Left kidney (tissue), 2 donors: ENCODE data around the gene PRG2. TPM values are rescaled to one million over a fixed set of nuclear protein-coding genes. Genes with fewer than 3 reads are reported as not detected.

ENCODE experiments used
- DNase-seq: peaks from one replicate; pipeline ENCODE4 v3.0.0-alpha.2; 2013
- polyA plus RNA-seq: library from polyadenylated mRNA; unstranded; fragments of 120-200 nt; gene quantifications from one replicate; pipeline ENCODE4 v1.2.1, GENCODE V29; 2013; ENCODE audit not compliant: insufficient read length

PRG2 gene
- polyA plus RNA-seq, 1 donor, result 0.68 TPM

GRCh38 chr11:57397394-57397990 is 7.0 kb upstream of the PRG2 start:
- no peak for DNase-seq

DNA sequence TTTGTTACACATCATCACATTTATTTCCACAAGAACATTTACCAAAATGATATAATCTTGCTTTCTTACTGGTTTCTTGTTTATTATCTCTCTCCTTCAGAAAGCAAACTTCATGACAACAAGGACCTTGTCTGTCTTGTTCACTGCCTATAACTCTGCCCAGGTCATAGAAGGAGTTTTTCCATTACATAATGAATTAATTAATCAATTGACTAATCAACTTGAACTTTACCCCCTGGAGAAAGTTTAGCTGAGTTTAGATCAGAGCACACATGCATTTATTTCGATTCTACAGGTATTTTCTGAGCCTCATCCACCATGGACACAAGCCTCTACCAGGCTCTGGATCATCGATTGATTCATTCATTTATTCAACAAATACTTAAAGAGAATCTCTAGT is 6.3 kb upstream of the PRG2 start:
- no peak for DNase-seq

DNA sequence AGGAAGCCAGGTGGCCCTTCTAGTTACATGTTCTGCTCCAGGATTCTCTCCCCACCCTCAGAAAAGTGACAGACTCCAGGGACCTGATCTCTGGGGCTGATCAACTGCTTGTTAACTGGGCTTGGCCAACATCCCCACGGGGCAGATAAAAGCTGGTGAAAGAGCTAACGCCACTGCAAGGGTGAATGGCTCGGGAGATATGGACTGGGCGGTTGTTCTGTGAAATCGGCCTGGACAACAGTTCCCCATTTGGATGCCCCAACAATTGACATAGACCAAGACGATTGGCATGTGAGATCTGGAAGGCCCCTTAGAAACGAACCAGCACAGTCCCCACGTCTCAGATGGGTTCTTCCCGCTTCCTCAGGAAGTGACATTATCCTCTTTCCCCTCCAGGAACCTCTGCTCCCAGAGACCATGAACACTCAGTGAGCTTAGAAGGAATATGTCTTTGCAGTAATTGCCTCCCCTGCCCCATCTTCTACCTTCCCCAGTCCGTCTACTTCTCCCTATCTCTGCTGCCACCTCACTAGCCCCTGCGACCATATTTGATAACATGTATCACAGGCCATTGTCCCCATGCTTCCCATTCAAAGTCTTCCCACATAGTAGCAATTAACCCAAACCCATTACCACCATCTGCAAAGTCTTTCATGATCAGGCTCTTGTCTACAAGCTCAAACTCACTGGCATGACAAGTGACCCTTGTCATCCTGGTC is 5.6 kb upstream of the PRG2 start:
- no peak for DNase-seq

GRCh38 chr11:57394203-57394965 is 3.9 kb upstream of the PRG2 start:
- no peak for DNase-seq

GRCh38 chr11:57392763-57393105 is 2.3 kb upstream of the PRG2 start:
- no peak for DNase-seq

- DNase-seq, result no peak
Measured at GRCh38 chr11:57392066-57392762, 1.8 kb upstream of the PRG2 start.

- DNase-seq, result no peak
Measured at GRCh38 chr11:57391539-57391938, 1.1 kb upstream of the PRG2 start.

DNA sequence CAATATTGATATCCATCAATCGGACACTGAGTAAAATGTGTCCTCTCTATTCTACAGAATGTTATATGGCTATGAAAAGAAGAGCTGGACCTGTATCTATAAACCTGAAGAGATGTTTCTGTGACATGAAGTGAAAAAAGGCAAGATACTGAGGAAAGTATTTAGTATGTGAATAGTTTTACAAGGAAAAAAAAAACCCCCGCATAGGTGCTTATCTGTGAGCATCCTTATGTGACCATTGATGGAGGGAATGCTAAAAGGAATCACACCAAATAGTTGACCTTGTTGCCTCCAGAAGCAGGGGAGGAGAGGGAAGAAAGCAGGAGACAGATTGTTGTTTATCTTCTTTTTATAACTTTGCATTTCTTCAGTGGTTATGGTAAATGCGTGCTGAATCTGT is 661 bp upstream of the PRG2 start:
- no peak for DNase-seq

DNA sequence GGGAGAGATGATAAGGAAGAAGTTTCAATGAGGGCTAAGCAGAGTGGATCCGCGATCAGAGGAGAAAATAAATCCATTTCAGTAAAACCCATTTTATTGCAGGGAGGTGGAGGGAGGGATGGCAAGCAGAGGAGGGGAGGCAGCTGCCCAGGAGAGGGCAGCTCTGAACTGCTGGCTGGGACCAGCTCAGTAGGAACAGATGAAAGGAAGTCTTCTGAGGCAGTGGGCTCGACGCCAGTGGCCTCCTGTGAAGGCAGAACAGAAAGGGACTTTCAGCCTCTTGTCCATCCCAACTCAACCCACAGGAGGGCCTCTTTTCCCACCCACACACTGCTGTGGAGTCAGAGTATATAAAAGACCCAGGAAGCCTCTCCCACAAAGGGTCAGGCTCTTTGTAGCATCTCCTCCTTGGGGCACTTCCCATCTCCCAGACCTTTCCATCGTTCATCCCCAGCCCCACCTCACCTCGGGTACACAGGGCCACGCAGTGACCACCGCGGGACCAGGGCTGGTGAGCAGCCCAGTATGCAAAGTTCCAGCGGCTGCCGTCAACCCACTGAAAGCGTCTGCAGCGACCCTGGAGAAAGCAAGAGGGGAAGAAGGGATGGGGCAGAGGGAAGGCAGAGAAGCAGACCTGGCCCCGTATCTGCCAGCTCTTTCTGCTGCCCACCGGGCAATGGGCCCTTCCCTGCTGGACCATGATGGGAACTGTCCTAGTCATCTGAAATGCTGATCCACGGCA is 3.0 kb downstream of the PRG2 start:
- no peak for DNase-seq

GRCh38 chr11:57386178-57386940 is 4.1 kb downstream of the PRG2 start:
- DNase-seq, result peak; percentile 53

DNA sequence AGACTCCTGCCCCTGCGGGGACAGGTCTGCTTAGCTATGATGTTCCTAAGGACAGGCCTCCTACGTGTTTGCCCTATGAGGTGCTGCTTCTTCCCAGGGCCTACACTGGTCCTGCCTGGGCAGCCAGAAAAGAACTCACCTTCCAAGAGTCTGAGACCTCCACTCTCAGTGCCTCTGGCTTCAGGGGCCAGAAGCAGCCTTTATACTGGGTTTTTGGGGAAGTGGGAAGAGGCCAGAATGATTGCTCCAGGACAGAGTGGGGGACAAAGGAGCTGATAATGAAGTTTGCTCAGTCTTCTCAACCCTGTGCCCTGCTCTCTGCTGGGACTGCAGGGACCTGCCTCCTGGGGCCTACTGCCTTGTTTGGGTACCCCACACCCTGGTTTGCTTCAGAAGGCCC is 9.5 kb downstream of the PRG2 start, which contains the start of gene PRG3:
Gene PRG3, minus strand, starts transcription at position 176 of the 400 bp plus-strand sequence. CDS start 442 bp downstream, outside the sequence.
- no peak for DNase-seq

DNA sequence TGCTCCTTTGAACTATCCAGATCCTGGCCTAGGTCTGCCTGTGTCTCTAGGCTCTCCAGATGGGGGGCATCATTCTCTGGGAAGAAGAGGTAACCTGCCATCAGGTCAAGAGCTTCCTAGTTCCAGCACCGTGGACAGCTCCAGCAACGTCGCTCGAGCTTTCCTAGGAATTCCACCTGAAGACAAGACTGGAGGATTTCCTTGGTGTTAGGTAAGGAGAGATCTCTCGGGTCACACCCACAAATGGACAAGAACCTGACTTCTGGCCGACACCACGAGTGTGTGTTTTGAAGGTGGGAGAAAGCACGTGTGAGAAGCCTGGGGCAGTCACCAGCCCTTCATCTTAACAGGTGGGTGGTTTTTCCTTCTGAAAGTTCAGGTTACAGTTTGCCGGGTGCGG is 10.7 kb downstream of the PRG2 start:
- DNase-seq, result peak; percentile 48

DNA sequence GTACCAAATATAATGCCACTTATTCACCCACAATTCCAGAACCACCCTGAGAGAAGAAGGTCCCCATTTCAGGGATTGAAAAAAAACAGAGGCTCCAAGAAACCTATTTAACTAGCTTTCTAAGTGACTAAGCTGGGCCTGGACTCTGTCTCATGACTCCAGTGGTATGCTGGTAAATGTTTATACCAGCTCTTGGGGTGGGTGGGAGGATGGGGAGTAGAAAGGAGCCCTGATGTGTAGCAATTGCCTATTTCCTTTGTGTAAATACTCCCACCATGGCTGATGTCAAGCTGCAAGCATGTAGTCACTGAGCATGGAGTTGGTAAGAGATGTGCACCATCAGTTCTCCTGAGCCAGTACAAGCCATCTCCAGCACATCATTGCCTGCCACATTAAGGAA is 12.3 kb downstream of the PRG2 start:
- no peak for DNase-seq

DNA sequence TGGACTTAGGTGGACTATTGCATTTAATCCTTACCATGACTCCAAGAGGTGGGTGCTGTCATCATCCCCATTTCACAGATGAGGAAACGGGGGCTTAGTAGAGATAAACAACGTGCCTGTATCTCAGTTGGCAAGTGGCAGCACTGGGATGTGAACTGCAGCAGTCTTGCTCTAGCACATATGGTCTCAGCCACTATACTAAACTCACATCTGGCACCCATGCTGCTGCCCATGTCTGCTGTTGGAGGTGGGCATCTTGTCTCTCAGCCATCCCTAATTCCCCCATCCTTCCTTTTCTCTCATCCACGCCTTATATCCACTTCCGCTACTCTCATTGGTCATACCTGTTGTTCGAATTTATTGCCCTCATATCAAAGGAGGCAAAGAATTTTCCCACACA is 13.3 kb downstream of the PRG2 start:
- DNase-seq, result no peak

- no peak for DNase-seq
Measured at GRCh38 chr11:57376095-57377090, 14.1 kb downstream of the PRG2 start.

GRCh38 chr11:57375490-57375889 is 15.0 kb downstream of the PRG2 start:
- no peak for DNase-seq

DNA sequence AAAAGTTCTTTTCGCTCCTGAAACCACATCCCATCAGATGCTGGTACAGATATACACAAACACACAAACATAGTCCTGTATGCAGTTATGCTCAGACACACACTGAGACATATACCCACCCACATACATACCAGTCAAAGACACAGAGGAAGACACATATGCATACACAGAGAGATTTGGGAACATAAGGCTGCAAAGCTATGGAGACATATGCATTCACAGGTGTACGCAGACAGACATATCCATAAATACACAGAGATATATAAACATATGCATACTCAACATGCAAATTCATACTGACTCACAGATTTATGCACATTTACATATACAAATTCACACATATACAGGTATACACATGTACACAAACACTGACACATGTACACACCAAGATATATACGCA is 15.5 kb downstream of the PRG2 start:
- DNase-seq, result no peak

GRCh38 chr11:57373146-57373545 is 17.3 kb downstream of the PRG2 start:
- DNase-seq, result no peak

DNA sequence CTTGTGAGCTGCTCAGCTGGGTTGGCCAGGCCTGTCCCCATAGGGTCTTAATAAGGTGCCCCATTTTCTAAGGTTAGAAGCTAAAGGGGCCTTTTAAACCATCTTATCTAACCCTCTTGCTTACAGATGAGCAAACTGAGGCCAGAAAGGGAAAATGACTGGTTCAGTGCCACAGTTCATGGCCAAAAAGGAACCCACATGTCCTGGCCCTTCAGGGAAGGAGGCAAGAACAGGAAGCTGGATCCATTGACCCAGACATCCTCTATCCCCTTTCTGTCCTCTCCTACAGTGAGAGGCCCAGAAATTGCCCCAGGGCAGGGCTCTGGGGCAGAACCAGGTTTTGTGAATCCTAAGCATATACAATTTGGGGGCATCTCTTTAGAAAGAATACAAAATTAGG is 19.5 kb downstream of the PRG2 start:
- DNase-seq, result no peak

GRCh38 chr11:57370251-57370650 is 20.2 kb downstream of the PRG2 start:
- DNase-seq, result no peak
